Fibroblast of lung (primary cell): ENCODE measurements around the gene RBM33. TPM values are rescaled to one million over a fixed set of nuclear protein-coding genes. Genes with fewer than 3 reads are reported as not detected.

Experiments
- DNase-seq, 2 donors: peaks; one replicate each; pipeline versions ENCODE4 v3.0.0 to v3.0.0-alpha.2; 2010; ENCODE audit warnings: low read depth in 2 of 2
- H2AFZ ChIP-seq: 2 replicates; pipeline ENCODE4 v1.5.1; 2012; ENCODE audit warnings: low read length, control low read depth, inconsistent platforms
- H3K27ac ChIP-seq: 2 replicates; pipeline ENCODE4 v1.5.1; 2011; ENCODE audit warnings: low read length, control low read depth; ENCODE audit not compliant: insufficient read depth
- H3K27me3 ChIP-seq: 2 replicates; pipeline ENCODE4 v1.5.1; 2011; ENCODE audit warnings: mild to moderate bottlenecking, low read length; ENCODE audit not compliant: control insufficient read depth, insufficient read depth
- H3K36me3 ChIP-seq: 2 replicates; pipeline ENCODE4 v1.5.1; 2011; ENCODE audit warnings: low read length; ENCODE audit not compliant: control insufficient read depth, insufficient read depth
- H3K4me1 ChIP-seq: 2 replicates; pipeline ENCODE4 v1.5.1; 2011; ENCODE audit warnings: low read length; ENCODE audit not compliant: control insufficient read depth, insufficient read depth; ENCODE audit errors: extremely low read depth
- H3K4me2 ChIP-seq: 2 replicates; pipeline ENCODE4 v1.5.1; 2011; ENCODE audit warnings: low read length, control low read depth; ENCODE audit not compliant: insufficient read depth; ENCODE audit errors: extremely low read depth
- H3K4me3 ChIP-seq, 4 experiments: fragments of 200-600 bp in 1 of 4; sonication (generic) in 1 of 4; replicated peaks in 1 of 4; 2 replicates each; pipeline ENCODE4 v1.5.1; 2011 to 2016; ENCODE audit warnings: low read length in 4 of 4, low read depth in 3 of 4, mild to moderate bottlenecking in 3 of 4, control low read depth in 2 of 4, inconsistent platforms in 1 of 4, mixed read lengths in 1 of 4; ENCODE audit not compliant: insufficient read depth in 1 of 4; ENCODE audit errors: control extremely low read depth in 1 of 4
- H3K79me2 ChIP-seq: 2 replicates; pipeline ENCODE4 v1.5.1; 2012; ENCODE audit warnings: mild to moderate bottlenecking, low read length, inconsistent platforms; ENCODE audit not compliant: control insufficient read depth, insufficient read depth
- H3K9ac ChIP-seq: 2 replicates; pipeline ENCODE4 v1.5.1; 2011; ENCODE audit warnings: mild to moderate bottlenecking, low read length, control low read depth; ENCODE audit not compliant: insufficient read depth
- H3K9me3 ChIP-seq: 2 replicates; pipeline ENCODE4 v1.5.1; 2012; ENCODE audit warnings: low read depth, low read length; ENCODE audit not compliant: control insufficient read depth, insufficient read depth
- H4K20me1 ChIP-seq: 2 replicates; pipeline ENCODE4 v1.5.1; 2011; ENCODE audit warnings: low read length; ENCODE audit not compliant: control insufficient read depth, insufficient read depth; ENCODE audit errors: extremely low read depth
- EZH2 ChIP-seq: IDR thresholded peaks from 2 replicates; pipeline ENCODE4 v1.5.1; 2012; ENCODE audit warnings: low read length, control low read depth, mild to moderate bottlenecking; ENCODE audit errors: missing control alignments
- polyA plus RNA-seq, 2 donors: library from polyadenylated mRNA; depleted of rRNA in 1 of 2; stranded (reverse) in 1 of 2; unstranded in 1 of 2; fragments of >200 nt; gene quantifications; 2 replicates each; pipeline ENCODE4 v1.2.1, GENCODE V29; 2011 to 2012; ENCODE audit warnings: missing spikeins in 1 of 2
- total RNA-seq: library from RNA; depleted of rRNA; stranded (reverse); fragments of >200 nt; gene quantifications from 2 replicates; pipeline ENCODE4 v1.2.1, GENCODE V29; 2014
- TF ChIP-seq, protein P1 (sequence below), 2 donors: IDR thresholded peaks in 1 of 2; conservative IDR thresholded peaks in 1 of 2; 1 replicate in 1 of 2; 2 replicates in 1 of 2; pipeline ENCODE4 v1.5.1; 2011 to 2012; ENCODE audit warnings: low read length in 2 of 2, control low read depth in 1 of 2, inconsistent platforms in 1 of 2, low read depth in 1 of 2, mild to moderate bottlenecking in 1 of 2

RBM33 gene
- total and polyA plus RNA-seq, 2 donors (not counting 1 experiment from before 2014, with no cell fraction given) = 6.9 to 33.2 TPM

- DNase-seq = no peak
- no peaks in the 10 kb centered on the region for H3K9me3 ChIP-seq
- no peak overlapping the region for H3K9ac ChIP-seq
- H3K36me3 ChIP-seq = peaks cover 3% of the 10 kb centered on the region
- no peaks in the 10 kb centered on the region for H3K79me2 ChIP-seq
- TF ChIP-seq, protein P1, sequence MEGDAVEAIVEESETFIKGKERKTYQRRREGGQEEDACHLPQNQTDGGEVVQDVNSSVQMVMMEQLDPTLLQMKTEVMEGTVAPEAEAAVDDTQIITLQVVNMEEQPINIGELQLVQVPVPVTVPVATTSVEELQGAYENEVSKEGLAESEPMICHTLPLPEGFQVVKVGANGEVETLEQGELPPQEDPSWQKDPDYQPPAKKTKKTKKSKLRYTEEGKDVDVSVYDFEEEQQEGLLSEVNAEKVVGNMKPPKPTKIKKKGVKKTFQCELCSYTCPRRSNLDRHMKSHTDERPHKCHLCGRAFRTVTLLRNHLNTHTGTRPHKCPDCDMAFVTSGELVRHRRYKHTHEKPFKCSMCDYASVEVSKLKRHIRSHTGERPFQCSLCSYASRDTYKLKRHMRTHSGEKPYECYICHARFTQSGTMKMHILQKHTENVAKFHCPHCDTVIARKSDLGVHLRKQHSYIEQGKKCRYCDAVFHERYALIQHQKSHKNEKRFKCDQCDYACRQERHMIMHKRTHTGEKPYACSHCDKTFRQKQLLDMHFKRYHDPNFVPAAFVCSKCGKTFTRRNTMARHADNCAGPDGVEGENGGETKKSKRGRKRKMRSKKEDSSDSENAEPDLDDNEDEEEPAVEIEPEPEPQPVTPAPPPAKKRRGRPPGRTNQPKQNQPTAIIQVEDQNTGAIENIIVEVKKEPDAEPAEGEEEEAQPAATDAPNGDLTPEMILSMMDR (conservative IDR thresholded peaks at IDR 0.05 in 1 of 2, IDR thresholded peaks at IDR 0.05 in 1 of 2; ENCODE audit: low read depth in 1 of 2, low read length in 2 of 2) = no peak
- TF ChIP-seq EZH2 = no peak
- H3K27ac ChIP-seq = no peak overlapping the region
- H4K20me1 ChIP-seq = no peaks in the 10 kb centered on the region
- H3K4me2 ChIP-seq = no peak overlapping the region
- H3K4me3 ChIP-seq = no peak overlapping the region
- H2AFZ ChIP-seq = no peak overlapping the region
- H3K27me3 ChIP-seq = no peaks in the 10 kb centered on the region
- H3K4me1 ChIP-seq = no peaks in the 10 kb centered on the region
These were observed 61.3 kb downstream of the RBM33 start for GRCh38 chr7:155705623-155706360.

GRCh38 chr7:155706376-155706775 is 61.9 kb downstream of the RBM33 start:
- TF ChIP-seq, protein P1 (conservative IDR thresholded peaks at IDR 0.05 in 1 of 2, IDR thresholded peaks at IDR 0.05 in 1 of 2; ENCODE audit: low read depth in 1 of 2, low read length in 2 of 2) = no peak
- no peak for TF ChIP-seq EZH2
- Histone ChIP-seq H2AFZ (no peak overlapping the region), H3K27me3 (no peaks in the 10 kb centered on the region), H3K27ac (no peak overlapping the region), H3K36me3 (peaks cover 4% of the 10 kb centered on the region), H3K9me3 (no peaks in the 10 kb centered on the region), H3K79me2 (no peaks in the 10 kb centered on the region), H3K4me1 (no peaks in the 10 kb centered on the region), H3K4me2 (no peak overlapping the region), H3K4me3 (no peak overlapping the region), H4K20me1 (no peaks in the 10 kb centered on the region), H3K9ac (no peak overlapping the region)
- no peak for DNase-seq

DNA sequence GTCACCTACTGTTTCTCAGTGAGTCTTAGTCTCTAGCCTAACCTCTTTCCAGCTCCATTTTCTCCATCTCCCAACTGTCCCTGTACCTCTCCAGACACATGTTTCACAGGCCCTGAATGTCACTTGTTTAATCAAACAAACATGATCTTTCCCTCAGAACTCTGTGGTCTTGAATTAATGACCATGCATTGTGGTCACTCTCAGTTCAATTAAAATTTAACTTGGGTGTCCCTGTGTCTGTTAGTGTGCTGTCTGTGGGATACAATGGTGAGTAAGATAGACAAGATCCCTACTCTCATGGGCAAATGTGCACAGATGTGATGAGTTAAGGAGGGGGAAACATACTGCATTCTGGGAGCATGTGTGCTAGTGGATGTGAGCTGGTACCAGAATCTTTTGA is 65.0 kb downstream of the RBM33 start:
- Histone ChIP-seq H3K4me2 (no peak overlapping the region), H3K27me3 (no peaks in the 10 kb centered on the region), H3K36me3 (peaks cover 9% of the 10 kb centered on the region), H4K20me1 (no peaks in the 10 kb centered on the region), H3K9me3 (no peaks in the 10 kb centered on the region), H3K4me1 (no peaks in the 10 kb centered on the region), H3K9ac (no peak overlapping the region), H3K79me2 (peaks cover 13% of the 10 kb centered on the region), H3K4me3 (no peak overlapping the region), H2AFZ (no peak overlapping the region), H3K27ac (no peak overlapping the region)
- no peak for DNase-seq
- TF ChIP-seq EZH2 = no peak
